ENCODE data around the gene ADGRF3.

- TF ChIP-seq CTCF (IDR thresholded peaks at IDR 0.05), result no peak
- TF ChIP-seq POLR2A (IDR thresholded peaks at IDR 0.05), result no peak
- TF ChIP-seq EP300 (IDR thresholded peaks at IDR 0.05), result no peak
Measured at GRCh38 chr2:26376799-26377198, 30.2 kb upstream of the ADGRF3 start.

All from ovary (tissue), 3 donors.